GM04504 (cell line): Measurements from ENCODE around the gene PPP2R5B.

Source experiments
- DNase-seq: peaks from one replicate; pipeline ENCODE4 v3.0.0-alpha.2; 2012; ENCODE audit warnings: low read depth

The PPP2R5B gene

DNA sequence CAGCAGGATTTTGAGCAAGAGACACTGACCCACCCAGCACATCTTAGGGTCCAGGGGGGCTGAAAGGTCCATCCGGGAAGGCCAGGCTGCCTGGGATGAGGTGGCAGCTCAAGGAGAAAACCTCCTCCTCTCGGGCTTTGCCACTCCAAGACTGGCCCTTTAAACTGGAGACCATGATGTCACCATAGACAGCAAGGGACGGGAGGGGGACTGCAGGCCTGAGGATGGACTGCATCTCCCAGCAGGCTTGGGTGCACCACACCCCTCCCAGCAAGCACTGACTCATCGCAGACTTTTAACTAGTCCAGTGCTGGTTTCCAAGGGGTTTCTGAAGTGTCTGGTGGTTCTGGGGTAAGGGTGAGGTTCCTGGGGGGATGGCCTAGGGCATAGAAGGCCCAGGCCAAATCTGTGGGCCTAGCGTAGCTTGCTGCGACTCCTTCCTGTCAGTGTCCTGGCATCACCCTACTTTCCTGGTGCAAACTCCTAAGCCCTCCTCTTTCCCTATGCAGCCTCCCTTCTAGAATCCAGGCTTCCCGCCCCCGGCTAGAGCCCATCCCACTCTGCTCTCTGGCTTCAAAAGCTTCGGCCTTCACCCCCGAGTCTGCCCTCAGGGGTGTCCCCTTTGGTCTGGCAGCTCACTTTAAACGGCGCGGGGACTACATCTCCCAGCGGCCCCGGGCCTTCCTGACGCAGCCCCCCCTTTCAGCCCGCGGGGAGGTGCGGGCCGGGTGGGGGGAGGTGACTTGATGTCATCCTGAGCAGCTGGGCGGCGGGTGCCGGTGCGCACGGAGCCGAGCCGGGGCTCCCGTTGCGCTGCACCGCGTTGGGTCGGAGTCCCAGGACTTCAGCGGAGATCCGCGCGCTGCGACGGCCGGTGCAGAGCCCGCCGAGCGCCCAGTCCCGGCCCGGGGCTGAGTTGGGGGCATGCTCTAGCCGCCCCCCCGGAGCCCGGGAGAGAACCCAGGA, at the start of gene PPP2R5B:
PPP2R5B (plus strand) TSS at position 746 of the 966 bp plus-strand sequence. CDS start 1,046 bp downstream, outside the sequence.
- DNase-seq, result peak; percentile 82

DNA sequence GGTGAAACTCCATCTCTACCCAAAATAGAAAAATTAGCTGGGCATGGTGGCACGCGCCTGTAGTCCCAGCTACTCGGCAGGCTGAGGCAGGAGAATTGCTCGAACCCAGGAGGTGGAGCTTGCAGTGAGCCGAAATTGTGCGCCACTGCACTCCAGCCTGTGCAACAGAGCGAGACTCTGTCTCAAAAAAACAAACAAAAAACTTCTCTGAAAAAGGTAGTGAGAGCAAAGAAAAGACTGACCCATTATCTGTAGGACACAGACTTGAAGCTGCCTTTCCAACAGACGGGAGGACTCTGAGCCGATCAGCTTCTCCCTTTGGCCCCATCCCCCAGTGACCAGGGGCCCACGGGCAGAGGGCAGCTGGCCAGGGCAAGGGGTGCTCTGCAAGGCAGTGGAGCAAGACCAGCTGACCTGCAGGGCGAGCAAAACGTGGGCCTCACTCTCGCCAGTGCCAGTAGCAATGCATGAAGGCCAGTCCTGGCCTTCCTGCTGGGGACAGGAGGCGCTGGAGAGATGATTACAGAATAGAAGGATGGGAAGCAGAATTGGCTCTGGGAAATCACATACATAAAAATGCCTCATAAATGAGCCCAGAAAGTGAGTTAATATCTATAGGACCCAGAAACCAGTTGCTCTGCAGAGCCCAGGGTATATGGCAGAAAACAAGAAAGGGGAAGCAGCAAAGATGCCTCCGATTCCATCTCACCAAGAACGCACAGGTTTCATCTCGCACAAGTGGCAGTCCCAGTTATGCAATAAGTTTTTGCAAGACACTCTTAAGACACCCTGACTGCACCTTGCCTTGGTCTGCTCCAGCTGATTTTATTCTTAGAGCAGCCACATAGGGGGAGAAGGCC, 48.9 kb upstream of the PPP2R5B start:
- DNase-seq, result no peak

GRCh38 chr11:64876229-64876750, 48.2 kb upstream of the PPP2R5B start:
- no peak for DNase-seq

DNA sequence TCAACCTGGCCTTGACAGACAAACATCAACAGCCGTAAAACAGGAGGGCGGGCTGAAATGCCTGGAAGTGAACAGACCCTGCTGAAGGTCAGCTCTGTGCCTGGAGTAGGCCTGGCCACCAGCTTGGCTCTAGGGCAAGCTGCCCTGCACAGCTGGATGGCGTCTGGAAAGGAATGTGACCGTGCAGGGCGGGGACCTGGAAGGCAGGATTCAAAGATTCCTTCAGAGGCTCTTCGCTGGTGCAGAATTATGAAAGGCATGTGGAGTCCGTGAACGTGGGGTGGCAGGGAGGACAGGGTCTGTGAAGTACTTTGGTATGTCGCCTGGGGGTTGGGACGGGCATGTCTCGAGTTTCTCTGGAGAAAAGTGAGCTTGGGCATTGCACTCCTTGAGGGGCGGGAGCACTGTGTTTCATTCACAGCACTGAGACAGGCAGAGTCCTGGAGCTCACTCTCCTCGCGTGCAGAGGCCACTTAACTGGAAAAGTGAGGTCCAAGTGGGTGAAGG, 47.6 kb upstream of the PPP2R5B start:
- DNase-seq, result peak; percentile 50

DNA sequence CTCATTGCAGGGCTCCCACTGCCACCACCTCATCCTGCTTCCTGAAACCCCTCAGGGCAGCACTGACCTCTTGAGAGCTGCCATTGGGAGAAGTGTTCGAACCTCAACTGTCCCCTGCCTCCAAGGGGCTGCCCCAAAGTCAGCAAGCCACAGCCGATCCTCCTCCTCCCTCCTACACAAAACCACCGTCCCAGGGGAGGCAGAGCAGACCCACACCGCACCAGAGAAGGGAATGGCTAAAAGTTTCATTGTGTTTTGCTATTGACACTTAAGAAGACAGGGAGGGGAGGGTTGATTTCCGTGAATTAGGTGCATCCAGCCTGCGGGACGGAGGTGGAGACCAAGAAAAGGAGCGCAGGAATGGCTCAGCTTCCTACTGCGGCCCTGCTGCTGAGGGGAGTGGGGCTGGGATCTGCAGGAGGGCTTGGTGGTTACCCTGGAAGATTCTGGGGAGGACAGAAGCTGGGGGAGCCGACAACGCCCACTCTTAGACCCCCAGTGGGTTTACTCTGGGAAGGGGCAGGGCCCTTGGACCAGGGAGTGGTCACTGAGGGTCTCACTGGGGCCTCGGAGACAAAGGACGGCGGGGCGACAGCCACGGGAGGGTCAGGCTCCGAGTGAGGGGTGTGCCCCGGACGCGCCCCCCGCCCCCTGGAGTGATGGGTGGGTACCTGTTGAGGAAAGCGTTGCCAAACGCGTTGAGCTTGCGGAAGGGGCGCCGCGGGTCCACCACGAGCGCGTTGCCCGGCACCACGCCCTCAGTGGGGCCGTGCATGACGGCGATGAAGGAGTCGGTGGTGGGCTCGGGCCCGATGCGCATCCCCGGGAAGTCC, 46.9 kb upstream of the PPP2R5B start:
- no peak for DNase-seq

DNA sequence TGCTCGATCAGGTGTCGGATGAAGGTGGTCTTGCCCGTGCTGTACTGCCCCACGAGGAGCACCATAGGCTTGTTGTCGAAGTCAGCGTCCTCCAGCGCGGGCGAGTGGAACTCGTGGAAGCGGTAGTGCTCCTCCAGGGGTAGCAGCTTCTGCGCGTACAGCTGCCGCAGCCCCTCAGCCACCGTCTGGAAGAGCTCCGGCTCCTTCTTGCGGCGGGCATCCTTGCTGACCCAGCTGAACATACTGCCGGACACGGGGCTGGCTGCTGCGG, 46.3 kb upstream of the PPP2R5B start:
- DNase-seq, result no peak

DNA sequence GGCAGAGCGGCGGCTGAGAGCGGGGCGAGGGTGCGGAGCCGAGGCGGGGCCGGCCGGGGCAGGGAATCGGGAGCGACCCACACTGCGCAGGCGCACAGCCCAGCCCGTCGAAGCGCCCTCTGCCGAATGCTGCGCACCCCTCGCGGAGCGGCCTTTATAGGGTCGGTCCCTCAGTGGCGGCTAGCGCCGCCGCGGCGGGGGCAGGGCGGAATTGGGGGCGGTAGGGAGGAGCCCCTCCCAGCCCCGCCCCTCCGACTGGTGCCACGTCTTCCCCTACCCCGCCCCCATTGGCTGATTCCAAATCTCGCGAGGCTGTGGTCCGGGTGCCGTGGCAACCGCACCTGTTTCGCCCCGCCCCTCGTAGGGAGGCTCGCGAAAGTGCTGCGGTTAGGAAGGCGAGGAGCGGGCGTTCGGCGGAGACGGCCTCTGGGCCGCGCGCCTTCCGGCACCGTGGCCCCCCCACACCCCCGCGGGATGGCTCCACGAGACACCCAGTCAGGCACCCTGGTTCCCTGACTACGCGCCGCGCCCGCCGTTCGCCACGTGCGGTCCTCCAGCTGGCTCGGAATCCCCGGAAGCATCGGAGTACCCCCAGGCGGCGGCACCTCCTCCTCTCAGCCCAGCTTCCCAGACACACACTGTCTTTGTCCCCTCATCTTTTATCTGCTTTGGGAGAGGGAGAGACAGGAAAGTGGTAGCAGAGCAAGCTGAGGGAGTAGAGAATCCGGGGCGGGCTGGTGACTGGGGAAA, 45.8 kb upstream of the PPP2R5B start, which contains the start of gene EHD1:
EHD1 (minus strand) TSS at position 128 of the 750 bp plus-strand sequence. CDS start 157 bp downstream, outside the sequence.
- peak; percentile 93 for DNase-seq

- DNase-seq, result no peak
These were observed 45.1 kb upstream of the PPP2R5B start for GRCh38 chr11:64879244-64879900.

DNA sequence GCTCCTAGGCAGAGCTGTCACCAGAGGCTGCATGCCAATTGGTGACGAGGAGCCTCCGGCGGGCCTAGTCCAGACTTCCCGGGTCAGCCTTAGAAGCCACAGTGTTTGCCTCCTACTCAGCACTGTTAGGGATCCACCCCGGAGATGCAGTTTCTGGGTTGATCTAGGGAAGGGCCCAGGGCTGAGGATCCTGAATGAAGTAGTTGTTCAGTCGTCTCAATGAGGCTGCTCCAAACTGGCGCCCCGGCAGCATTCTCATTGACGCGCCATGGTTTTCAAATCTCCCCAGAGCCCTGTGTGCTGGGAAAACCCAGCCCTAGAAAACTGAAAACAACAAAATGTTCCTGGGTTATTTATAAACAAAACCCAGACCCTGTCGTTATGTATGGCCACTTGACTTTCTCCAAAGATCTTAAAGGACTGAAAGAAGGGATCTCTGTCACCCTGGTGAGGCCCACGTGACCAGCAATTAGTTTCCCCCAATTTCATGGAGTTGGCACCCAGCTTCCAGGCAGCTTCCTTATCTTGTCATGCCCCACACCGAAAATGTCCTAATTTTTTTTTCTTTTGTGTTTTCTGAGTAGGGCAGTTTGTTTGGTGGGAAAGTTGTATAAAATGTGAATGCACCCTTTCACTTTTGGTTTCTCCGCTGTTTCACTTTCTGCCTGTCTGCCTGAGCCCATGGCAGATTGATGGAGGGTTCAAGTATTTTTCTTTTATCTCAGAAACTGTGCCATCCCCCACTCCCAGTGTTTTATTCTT, 44.1 kb upstream of the PPP2R5B start:
- DNase-seq, result no peak

GRCh38 chr11:64881476-64881875, 43.0 kb upstream of the PPP2R5B start:
- no peak for DNase-seq

GRCh38 chr11:64882243-64882642, 42.2 kb upstream of the PPP2R5B start:
- DNase-seq, result no peak

DNA sequence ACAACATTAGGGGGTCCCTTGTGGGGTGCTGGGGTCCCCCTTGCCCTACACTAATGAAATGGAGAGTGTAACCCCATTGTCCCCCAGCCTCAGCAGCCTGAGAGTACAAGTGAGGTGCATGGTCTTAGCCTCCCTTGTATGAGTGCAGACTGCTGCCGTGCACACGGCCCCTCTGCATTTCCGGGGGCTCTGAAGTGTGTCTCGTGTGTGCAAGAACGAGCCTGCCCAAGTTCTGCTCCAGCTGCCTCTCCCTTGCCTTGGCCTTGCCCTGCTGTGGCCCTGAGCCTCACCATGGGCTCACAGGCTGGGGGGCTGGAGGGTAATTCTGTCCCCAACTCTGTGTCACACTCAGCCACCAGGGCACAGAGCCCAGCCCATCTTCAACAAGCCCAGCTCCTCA, 40.9 kb upstream of the PPP2R5B start:
- DNase-seq, result no peak

DNA sequence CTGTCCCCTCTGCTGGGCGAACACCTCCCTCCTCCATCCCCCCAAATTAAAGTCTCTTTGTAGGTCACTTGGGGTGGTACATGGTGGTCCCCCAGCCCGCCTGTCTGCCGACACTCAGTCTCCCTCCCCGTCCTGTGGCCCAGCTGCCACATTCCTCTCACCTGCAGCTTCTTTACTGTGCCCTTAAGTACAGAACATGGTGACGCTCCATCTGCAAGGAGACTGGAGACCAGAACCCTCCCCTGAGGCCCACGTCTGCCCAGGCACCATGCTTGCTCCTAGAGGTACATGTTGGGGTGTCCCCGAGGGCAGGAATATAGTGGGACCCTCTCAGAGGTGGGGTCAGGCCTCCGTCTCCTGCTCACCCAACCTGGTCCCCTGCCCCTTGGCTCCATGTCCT, 40.5 kb upstream of the PPP2R5B start:
- DNase-seq, result no peak

GRCh38 chr11:64885367-64886286, 38.9 kb upstream of the PPP2R5B start:
- DNase-seq, result peak; percentile 35

DNA sequence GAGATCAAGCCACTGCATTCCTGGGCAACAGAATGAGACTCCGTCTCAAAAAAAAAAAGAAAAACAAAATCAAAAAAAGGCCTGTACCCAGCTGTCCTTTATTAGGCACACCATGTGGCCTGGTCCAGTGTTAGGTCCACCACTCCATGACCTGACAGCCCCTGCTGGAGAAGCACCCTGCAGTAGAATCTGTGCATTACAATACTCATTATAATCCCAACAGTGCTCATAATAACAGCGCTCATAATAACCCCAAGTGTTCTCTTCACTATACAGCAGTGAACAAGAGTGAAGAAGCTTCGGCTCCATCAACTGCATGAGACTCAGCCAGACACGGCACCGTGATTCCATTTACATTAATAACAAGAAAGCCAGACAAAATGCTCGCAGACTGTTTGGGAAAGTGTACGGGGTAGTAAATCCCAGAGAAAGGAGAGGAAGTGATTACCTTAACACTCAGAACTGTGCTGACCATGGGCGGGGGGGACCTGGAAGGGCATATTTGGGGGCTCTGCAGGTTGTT, 37.2 kb upstream of the PPP2R5B start:
- no peak for DNase-seq

DNA sequence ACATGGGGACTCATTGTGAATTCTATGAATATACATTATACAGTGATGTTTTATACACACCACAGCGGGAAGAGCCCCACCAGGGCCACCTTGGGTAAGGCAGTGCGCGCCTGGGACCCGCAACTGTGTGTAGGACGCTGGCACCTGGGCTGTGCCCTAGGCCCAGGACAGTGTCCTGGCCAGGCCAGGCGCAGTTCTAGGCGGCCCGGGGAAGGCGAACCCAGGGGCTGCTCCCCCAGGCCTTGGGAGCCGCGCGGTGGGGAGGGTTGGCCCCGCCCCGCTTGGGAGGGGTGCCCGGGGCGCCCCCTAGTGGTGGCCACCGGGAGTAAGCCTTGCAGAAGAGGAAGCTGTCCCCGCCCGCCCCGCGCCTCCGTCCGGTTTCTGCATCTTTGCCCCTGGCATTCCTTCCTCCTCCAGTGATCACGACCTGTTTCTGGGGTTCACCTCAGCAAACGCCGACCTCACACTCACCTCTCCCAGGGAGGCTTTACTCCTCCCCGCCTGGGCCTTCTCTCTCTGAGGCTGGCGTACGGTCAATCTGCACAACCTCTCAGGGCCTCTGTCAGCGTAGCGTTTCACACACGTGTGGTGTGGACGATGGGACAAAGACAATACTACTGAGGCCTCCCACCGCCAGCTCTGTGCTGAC, 36.6 kb upstream of the PPP2R5B start:
- DNase-seq, result no peak

DNA sequence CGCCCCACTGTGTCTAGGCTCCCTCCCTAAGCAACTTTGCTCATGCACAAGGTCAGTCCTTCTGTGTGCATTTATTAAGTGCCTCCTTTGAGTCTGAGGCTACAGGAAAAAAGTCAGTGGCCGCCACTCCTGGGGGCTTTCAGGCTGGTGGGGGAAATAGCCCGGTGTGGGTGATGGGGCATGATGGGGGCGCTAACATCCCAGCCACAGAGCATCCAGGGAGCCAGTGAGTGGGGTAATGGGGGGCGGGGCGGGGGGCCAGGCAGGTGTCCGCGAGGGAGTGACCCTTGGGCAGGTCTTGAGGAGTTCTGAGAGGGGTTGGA, 36.1 kb upstream of the PPP2R5B start:
- no peak for DNase-seq
